Left hindlimb (tissue), 1 donor: ENCODE measurements around the gene RFX3.

Experiments
- DNase-seq: peaks from one replicate; pipeline ENCODE4 v3.0.0-alpha.2; 2018

RFX3 gene

GRCh38 chr9:3525836-3526164 is at the start of gene RFX3:
RFX3 (minus strand) TSS chr9:3526001; CDS start chr9:3395588, 130,413 bp downstream.
- DNase-seq: peak; percentile 97

GRCh38 chr9:3571500-3571899 is 45.7 kb upstream of the RFX3 start:
- DNase-seq: no peak

- no peak for DNase-seq
Measured at GRCh38 chr9:3569529-3569928, 43.7 kb upstream of the RFX3 start.

- no peak for DNase-seq
Measured at GRCh38 chr9:3567988-3568387, 42.2 kb upstream of the RFX3 start.

- DNase-seq: no peak
Measured at GRCh38 chr9:3553076-3553765, 27.4 kb upstream of the RFX3 start.

GRCh38 chr9:3549225-3549624 is 23.4 kb upstream of the RFX3 start:
- no peak for DNase-seq

GRCh38 chr9:3548648-3549047 is 22.8 kb upstream of the RFX3 start:
- no peak for DNase-seq

- DNase-seq: no peak
Measured at GRCh38 chr9:3541206-3541605, 15.4 kb upstream of the RFX3 start.

GRCh38 chr9:3534614-3535404 is 9.0 kb upstream of the RFX3 start:
- DNase-seq: no peak

- DNase-seq: no peak
Measured at GRCh38 chr9:3532158-3532557, 6.4 kb upstream of the RFX3 start.

- DNase-seq: no peak
Measured at GRCh38 chr9:3528451-3528850, 2.6 kb upstream of the RFX3 start.

- no peak for DNase-seq
Measured at GRCh38 chr9:3526997-3527940, 1.5 kb upstream of the RFX3 start.

- DNase-seq: peak; percentile 95
Measured at GRCh38 chr9:3526165-3526996, 580 bp upstream of the RFX3 start.

GRCh38 chr9:3525096-3525835 is 535 bp downstream of the RFX3 start:
- DNase-seq: no peak

GRCh38 chr9:3521966-3522365 is 3.8 kb downstream of the RFX3 start:
- DNase-seq: no peak

- DNase-seq: no peak
Measured at GRCh38 chr9:3520564-3520963, 5.2 kb downstream of the RFX3 start.

GRCh38 chr9:3517377-3518048 is 8.3 kb downstream of the RFX3 start:
- DNase-seq: no peak

GRCh38 chr9:3516667-3517330 is 9.0 kb downstream of the RFX3 start:
- no peak for DNase-seq

GRCh38 chr9:3515405-3515804 is 10.4 kb downstream of the RFX3 start:
- no peak for DNase-seq

- DNase-seq: no peak
Measured at GRCh38 chr9:3514786-3515185, 11.0 kb downstream of the RFX3 start.
